Measurements from ENCODE around the gene KIAA1328.

DNA sequence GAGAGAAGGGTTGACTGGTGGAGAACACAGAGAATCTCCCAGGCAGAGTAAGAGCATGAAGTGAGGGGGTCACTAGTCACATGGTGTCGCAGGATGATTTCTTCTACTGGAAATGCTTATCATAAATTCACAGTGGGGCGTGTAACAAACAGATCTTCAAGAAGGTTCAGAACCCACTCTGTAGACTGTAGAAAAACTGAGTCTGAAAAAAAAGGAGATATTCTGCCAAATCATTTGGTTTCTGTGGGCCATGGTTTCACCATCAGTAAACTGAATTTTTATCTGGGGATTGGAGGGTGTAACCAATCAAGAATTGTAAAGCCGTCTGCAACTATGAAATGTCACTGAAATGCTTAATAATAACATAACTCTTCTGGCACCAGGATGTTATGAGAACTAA, 15.1 kb upstream of the KIAA1328 start:
- TF ChIP-seq, protein P1, sequence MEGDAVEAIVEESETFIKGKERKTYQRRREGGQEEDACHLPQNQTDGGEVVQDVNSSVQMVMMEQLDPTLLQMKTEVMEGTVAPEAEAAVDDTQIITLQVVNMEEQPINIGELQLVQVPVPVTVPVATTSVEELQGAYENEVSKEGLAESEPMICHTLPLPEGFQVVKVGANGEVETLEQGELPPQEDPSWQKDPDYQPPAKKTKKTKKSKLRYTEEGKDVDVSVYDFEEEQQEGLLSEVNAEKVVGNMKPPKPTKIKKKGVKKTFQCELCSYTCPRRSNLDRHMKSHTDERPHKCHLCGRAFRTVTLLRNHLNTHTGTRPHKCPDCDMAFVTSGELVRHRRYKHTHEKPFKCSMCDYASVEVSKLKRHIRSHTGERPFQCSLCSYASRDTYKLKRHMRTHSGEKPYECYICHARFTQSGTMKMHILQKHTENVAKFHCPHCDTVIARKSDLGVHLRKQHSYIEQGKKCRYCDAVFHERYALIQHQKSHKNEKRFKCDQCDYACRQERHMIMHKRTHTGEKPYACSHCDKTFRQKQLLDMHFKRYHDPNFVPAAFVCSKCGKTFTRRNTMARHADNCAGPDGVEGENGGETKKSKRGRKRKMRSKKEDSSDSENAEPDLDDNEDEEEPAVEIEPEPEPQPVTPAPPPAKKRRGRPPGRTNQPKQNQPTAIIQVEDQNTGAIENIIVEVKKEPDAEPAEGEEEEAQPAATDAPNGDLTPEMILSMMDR (IDR thresholded peaks at IDR 0.05; ENCODE audit: poor library complexity), result no peak
- TF ChIP-seq EZH2 (IDR thresholded peaks at IDR 0.05; ENCODE audit: borderline replicate concordance), result no peak
